ENCODE data around the gene EXT2.

Gene EXT2

DNA sequence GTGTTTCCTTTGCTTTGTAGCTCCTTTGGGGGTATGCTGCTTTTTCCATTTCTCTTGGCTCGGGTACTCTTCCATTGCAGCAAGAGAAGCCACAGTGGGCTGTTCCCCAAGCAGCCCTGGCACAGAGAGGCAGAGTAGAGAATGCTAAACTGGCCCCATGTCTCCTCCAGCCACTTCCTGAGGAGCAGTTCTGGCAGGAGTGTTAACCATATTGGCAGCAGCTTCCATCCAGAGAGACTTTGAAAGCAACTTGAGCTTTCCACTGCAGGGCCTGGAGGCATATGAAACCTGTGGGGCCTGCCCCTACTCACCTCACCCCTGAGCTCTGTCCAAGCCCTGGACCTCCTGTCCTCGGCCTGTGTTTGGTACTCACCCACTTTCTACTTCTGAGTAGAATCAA lies 152.6 kb downstream of the EXT2 start:
- no peaks in the 10 kb centered on the region for H3K36me3 ChIP-seq (ENCODE audit: control insufficient read depth, low read length)
- no peaks in the 10 kb centered on the region for H4K20me1 ChIP-seq (ENCODE audit: control insufficient read depth, insufficient read depth, low read depth, low read length)
- no peak overlapping the region for H3K4me2 ChIP-seq (ENCODE audit: low read length)
- H3K27ac ChIP-seq (ENCODE audit: low read depth, low read length) = no peak overlapping the region
- TF ChIP-seq, protein P1, sequence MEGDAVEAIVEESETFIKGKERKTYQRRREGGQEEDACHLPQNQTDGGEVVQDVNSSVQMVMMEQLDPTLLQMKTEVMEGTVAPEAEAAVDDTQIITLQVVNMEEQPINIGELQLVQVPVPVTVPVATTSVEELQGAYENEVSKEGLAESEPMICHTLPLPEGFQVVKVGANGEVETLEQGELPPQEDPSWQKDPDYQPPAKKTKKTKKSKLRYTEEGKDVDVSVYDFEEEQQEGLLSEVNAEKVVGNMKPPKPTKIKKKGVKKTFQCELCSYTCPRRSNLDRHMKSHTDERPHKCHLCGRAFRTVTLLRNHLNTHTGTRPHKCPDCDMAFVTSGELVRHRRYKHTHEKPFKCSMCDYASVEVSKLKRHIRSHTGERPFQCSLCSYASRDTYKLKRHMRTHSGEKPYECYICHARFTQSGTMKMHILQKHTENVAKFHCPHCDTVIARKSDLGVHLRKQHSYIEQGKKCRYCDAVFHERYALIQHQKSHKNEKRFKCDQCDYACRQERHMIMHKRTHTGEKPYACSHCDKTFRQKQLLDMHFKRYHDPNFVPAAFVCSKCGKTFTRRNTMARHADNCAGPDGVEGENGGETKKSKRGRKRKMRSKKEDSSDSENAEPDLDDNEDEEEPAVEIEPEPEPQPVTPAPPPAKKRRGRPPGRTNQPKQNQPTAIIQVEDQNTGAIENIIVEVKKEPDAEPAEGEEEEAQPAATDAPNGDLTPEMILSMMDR (IDR thresholded peaks at IDR 0.05; ENCODE audit: low read depth, low read length, poor library complexity, severe bottlenecking) = no peak
- TF ChIP-seq EZH2phosphoT487 (IDR thresholded peaks at IDR 0.05; ENCODE audit: borderline replicate concordance, low read length) = no peak
- no peaks in the 10 kb centered on the region for H3F3A ChIP-seq (ENCODE audit: control insufficient read depth, insufficient read depth)
- no peaks in the 10 kb centered on the region for H3K9me2 ChIP-seq (replicated peaks; ENCODE audit: control insufficient read depth, low read length)
- H3K79me2 ChIP-seq (ENCODE audit: control insufficient read depth, low read length) = no peaks in the 10 kb centered on the region
- no peaks in the 10 kb centered on the region for H3K27me3 ChIP-seq (ENCODE audit: control insufficient read depth, low read length)
- H3K4me1 ChIP-seq (ENCODE audit: control insufficient read depth, low read length) = no peaks in the 10 kb centered on the region
- peaks cover 7% of the 10 kb centered on the region for H3K9me3 ChIP-seq (ENCODE audit: control insufficient read depth, insufficient read depth, low read length)
- H3K4me3 ChIP-seq (ENCODE audit: low read length) = no peak overlapping the region

DNA sequence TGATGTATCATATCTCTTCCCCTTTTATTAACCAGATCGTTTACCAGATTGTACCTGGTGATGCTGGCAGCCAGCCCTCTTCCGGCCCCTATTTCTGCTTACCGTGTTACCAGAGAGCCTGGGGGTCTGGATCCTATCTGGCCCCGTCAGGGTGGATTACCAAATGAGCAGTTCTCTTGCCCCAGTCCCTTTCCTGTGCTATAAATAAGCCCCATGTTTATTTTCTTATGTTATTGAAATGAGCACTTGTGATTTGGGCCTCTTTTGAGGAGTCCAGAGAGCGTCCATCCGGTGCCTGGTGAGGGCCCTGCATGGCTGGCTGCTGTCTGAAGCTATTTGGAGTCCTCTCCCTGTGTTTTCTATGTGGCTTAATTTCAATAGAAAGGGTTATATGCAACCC lies 154.9 kb downstream of the EXT2 start:
- H3F3A ChIP-seq (ENCODE audit: control insufficient read depth, insufficient read depth) = no peaks in the 10 kb centered on the region
- H3K79me2 ChIP-seq (ENCODE audit: control insufficient read depth, low read length) = no peaks in the 10 kb centered on the region
- no peaks in the 10 kb centered on the region for H3K9me2 ChIP-seq (replicated peaks; ENCODE audit: control insufficient read depth, low read length)
- no peak for TF ChIP-seq EZH2phosphoT487 (IDR thresholded peaks at IDR 0.05; ENCODE audit: borderline replicate concordance, low read length)
- TF ChIP-seq, protein P1 (IDR thresholded peaks at IDR 0.05; ENCODE audit: low read depth, low read length, poor library complexity, severe bottlenecking) = no peak
- H3K27ac ChIP-seq (ENCODE audit: low read depth, low read length) = no peak overlapping the region
- H3K27me3 ChIP-seq (ENCODE audit: control insufficient read depth, low read length) = no peaks in the 10 kb centered on the region
- no peak overlapping the region for H3K4me3 ChIP-seq (ENCODE audit: low read length)
- peaks cover 11% of the 10 kb centered on the region for H3K9me3 ChIP-seq (ENCODE audit: control insufficient read depth, insufficient read depth, low read length)
- H4K20me1 ChIP-seq (ENCODE audit: control insufficient read depth, insufficient read depth, low read depth, low read length) = no peaks in the 10 kb centered on the region
- no peak overlapping the region for H3K4me2 ChIP-seq (ENCODE audit: low read length)
- no peaks in the 10 kb centered on the region for H3K36me3 ChIP-seq (ENCODE audit: control insufficient read depth, low read length)
- no peaks in the 10 kb centered on the region for H3K4me1 ChIP-seq (ENCODE audit: control insufficient read depth, low read length)

DNA sequence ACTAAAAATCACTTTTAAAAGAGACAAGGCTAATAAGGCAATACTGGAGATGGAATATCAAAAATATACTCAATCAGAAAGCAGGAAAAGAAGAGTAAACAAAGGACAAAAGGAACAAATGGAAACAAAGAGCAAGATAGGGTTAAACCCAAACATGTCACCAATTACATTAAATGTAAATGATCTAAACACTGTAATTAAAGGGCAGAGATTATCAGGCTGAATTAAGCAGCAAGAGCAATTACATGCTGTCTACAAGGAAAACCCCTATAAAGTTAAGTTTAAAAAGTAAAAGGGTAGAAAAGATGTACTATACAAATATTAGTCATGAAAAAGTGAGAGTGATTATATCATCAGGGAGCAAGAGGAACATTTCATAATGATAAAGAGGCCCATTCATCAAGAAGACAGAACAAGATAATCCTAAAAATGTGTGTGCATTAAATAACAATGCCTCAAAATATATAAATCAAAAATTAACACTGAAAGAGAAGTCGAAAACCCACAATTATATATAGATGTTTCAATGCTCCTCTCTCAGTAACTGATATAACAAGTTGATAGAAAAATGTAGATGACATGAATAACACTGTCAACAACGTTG lies 157.6 kb downstream of the EXT2 start:
- Histone ChIP-seq H3K27me3 (ENCODE audit: control insufficient read depth, low read length) (no peaks in the 10 kb centered on the region), H3K9me3 (ENCODE audit: control insufficient read depth, insufficient read depth, low read length) (peaks cover 11% of the 10 kb centered on the region), H3K4me2 (ENCODE audit: low read length) (no peak overlapping the region), H3K4me3 (ENCODE audit: low read length) (no peak overlapping the region), H3K27ac (ENCODE audit: low read depth, low read length) (no peak overlapping the region), H3K9me2 (replicated peaks; ENCODE audit: control insufficient read depth, low read length) (no peaks in the 10 kb centered on the region), H3K79me2 (ENCODE audit: control insufficient read depth, low read length) (no peaks in the 10 kb centered on the region), H3F3A (ENCODE audit: control insufficient read depth, insufficient read depth) (no peaks in the 10 kb centered on the region), H3K4me1 (ENCODE audit: control insufficient read depth, low read length) (no peaks in the 10 kb centered on the region), H4K20me1 (ENCODE audit: control insufficient read depth, insufficient read depth, low read depth, low read length) (no peaks in the 10 kb centered on the region), H3K36me3 (ENCODE audit: control insufficient read depth, low read length) (no peaks in the 10 kb centered on the region)
- TF ChIP-seq, protein P1 (IDR thresholded peaks at IDR 0.05; ENCODE audit: low read depth, low read length, poor library complexity, severe bottlenecking) = no peak
- no peak for TF ChIP-seq EZH2phosphoT487 (IDR thresholded peaks at IDR 0.05; ENCODE audit: borderline replicate concordance, low read length)

Data from DOHH2 (cell line).